D721Med (cell line): ENCODE measurements around the gene RIMS1.
A peak's percentile ranks its signal among the peaks of the same experiment; 100 is the strongest.

Experiments used
- DNase-seq: peaks from one replicate; pipeline ENCODE4 v3.0.0; 2011; ENCODE audit warnings: low spot score; ENCODE audit not compliant: insufficient read length
- FAIRE-seq: peaks from 2 replicates; lab custom pipeline; 2011; peaks lifted over from hg19 to GRCh38; lab: Jason Lieb, UNC
- TF ChIP-seq, protein P1 (sequence below): IDR thresholded peaks from 2 replicates; pipeline ENCODE4 v1.5.1; 2012; ENCODE audit warnings: mild to moderate bottlenecking, control low read depth; ENCODE audit not compliant: insufficient read depth; ENCODE audit errors: missing control alignments

RIMS1 gene

DNA sequence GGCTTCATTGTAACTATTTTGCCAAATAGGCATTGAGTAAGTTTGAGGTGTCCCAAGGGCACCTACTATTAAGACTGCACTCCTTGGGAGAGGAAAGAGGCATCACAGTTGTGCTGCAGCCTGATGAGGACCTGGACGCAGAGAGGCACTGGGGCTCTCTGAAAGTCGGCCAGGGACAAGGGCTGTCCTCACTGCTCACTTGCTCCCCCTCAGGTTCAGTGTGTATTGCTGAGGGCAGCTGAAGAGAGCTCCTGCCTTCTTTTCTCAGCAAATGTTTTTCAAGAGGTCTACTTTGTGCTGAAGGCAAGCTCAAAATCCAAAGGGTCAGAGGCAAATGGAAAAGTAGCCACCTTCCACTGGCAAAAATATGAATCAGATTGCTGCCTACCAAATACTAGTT is 331.8 kb downstream of the RIMS1 start:
- TF ChIP-seq, protein P1, sequence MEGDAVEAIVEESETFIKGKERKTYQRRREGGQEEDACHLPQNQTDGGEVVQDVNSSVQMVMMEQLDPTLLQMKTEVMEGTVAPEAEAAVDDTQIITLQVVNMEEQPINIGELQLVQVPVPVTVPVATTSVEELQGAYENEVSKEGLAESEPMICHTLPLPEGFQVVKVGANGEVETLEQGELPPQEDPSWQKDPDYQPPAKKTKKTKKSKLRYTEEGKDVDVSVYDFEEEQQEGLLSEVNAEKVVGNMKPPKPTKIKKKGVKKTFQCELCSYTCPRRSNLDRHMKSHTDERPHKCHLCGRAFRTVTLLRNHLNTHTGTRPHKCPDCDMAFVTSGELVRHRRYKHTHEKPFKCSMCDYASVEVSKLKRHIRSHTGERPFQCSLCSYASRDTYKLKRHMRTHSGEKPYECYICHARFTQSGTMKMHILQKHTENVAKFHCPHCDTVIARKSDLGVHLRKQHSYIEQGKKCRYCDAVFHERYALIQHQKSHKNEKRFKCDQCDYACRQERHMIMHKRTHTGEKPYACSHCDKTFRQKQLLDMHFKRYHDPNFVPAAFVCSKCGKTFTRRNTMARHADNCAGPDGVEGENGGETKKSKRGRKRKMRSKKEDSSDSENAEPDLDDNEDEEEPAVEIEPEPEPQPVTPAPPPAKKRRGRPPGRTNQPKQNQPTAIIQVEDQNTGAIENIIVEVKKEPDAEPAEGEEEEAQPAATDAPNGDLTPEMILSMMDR: peak; percentile 31
- FAIRE-seq (no peak), DNase-seq (no peak)

DNA sequence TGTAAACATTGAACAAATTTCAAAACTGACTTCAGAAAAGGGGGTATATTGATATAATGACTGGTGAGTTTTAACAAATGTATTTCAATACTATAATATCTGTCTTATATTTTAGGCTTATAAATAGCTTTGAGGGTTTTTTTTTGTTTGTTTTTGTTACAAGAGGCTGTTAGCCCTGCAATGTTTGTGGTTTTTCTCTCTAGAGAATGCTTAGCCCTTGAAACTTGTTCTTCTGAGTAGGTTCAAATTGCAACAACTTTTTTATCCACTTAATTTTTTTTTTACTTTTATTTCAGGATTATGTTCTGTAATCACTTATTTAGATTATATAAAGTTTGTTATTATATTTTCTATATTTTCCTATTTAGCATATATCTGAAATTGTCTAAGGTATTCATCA is 333.2 kb downstream of the RIMS1 start:
- TF ChIP-seq, protein P1: no peak
- DNase-seq (no peak), FAIRE-seq (no peak)

DNA sequence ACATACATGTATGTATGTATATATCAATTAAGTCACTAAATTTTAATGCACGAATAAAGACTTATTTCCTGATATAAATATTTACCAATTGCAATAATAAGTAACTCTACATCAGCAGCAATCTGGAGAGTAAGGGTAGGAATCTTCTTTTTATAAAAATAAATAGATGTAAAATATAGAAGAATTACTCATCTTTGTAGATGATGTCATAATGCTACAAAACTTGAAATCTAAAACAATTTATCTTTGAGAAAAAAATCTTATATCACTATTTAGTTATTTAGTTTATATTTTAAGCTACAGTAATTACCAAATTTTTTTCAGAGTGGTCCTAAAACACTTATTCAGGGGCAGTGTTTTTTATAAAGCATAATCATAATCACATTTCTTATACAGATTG is 351.7 kb downstream of the RIMS1 start:
- no peak for FAIRE-seq
- TF ChIP-seq, protein P1: no peak
- no peak for DNase-seq

DNA sequence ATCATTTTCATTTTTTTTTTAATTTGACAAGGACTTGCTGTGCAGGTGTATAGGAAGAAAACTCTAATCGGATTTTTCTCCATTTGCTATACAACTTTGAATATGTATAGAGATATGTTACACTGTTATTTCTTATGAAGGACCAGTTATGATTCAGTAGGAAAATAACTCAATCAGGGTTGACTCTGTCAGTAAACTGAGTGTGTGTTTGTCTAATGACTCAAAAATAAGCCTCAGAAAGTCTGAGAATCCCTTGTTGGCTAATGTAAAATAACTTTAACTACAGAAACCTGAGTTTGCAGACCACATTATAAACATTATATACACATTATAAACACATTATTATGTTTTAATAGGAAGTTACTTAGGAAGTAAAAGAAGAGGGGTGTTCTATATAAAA is 352.6 kb downstream of the RIMS1 start:
- TF ChIP-seq, protein P1: no peak
- FAIRE-seq (no peak), DNase-seq (no peak)

DNA sequence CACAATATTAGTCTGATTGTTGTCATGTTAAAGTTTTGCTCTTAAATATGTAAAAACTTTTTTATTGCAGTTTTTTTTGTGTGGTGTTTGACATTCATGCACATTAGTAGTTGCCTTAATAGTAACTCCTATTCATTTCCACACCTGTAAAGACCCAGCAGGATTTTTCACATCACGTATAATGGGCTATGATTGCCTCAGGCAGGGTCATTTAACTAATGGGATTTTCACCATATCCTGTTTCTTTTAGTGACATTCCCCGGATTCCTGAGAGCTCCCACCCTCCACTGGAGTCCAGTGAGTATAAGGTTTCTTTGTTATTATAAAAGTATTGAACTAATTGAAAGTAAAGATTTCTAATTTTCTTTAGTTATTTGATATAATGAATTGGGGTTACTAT is 359.2 kb downstream of the RIMS1 start:
- FAIRE-seq (no peak), DNase-seq (no peak)
- TF ChIP-seq, protein P1: no peak

DNA sequence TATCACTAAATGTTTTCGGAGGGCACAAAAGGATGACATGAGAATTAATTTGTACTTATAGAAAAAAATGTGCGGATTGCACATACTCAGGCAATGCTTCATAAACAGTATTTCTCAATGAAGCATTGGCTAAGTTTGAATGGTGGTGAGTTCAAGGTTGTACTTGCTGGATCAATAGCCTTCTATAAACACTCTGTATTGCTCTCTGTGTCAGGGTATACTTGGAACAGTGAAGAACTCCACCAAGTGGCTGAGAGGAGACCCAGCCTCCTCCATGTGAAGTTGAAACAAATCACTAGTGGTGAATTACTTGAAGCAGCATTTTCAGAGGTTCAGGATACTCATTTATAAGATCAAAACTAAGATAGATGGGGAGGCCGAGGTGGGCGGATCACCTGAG is 360.6 kb downstream of the RIMS1 start:
- FAIRE-seq: no peak
- TF ChIP-seq, protein P1: peak; percentile 34
- DNase-seq: no peak

DNA sequence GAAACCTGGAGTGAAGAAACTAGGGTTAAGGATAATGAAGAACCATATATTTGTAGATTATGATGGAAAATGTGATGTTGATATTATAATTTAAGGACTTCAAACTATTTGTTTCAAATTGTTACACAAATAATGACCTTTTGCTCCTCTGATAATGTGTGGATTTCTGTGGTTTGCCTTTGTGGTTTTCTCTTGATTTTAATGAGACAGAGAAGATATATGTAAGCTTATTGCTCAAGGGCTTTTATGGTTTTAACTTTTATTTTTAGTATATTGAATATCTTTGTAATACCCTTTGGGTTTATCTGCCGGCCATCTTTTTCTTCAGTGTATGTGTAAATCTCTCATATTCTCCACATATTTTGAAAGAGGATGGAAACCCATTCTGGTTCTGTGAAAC is 362.3 kb downstream of the RIMS1 start:
- DNase-seq (no peak), FAIRE-seq (no peak)
- TF ChIP-seq, protein P1: no peak
